Measurements from ENCODE around the gene DPCD.
A peak's percentile ranks its signal among the peaks of the same experiment; 100 is the strongest.
"Not testable (repeated sequence)": the region's sequence is repeated elsewhere in the genome, so short reads cannot be mapped to it uniquely, and the experiment has no call there.

DPCD gene

DNA sequence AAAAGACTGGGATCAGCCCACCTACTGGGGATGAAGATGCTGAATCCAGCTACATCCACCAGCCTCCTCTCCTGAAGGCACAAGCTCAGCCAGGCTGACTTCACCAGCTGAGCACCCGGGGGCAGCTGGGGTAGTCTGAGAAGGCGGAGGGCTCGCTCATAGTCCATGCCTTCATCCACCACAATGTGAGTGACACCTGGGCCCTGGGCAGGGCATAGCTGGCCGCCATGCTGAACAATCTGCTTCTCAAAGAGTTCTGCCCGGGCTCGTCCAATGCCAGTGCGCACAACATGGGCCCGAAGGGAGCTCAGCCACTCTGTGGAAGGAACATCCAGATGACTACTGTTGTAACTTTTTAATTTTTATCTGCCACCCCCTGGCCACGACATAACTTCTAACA is 2.3 kb upstream of the DPCD start:
- no peak for DNase-seq (ENCODE audit: low read depth, low spot score)

GRCh38 chr10:101588879-101589278 is 758 bp downstream of the DPCD start:
- DNase-seq (ENCODE audit: low read depth, low spot score), result no peak

GRCh38 chr10:101593331-101593730 is 5.2 kb downstream of the DPCD start:
- DNase-seq (ENCODE audit: low read depth, low spot score), result not testable (repeated sequence)

- no peak for DNase-seq (ENCODE audit: low read depth, low spot score)
These were observed 7.7 kb downstream of the DPCD start for GRCh38 chr10:101595591-101596433.

DNA sequence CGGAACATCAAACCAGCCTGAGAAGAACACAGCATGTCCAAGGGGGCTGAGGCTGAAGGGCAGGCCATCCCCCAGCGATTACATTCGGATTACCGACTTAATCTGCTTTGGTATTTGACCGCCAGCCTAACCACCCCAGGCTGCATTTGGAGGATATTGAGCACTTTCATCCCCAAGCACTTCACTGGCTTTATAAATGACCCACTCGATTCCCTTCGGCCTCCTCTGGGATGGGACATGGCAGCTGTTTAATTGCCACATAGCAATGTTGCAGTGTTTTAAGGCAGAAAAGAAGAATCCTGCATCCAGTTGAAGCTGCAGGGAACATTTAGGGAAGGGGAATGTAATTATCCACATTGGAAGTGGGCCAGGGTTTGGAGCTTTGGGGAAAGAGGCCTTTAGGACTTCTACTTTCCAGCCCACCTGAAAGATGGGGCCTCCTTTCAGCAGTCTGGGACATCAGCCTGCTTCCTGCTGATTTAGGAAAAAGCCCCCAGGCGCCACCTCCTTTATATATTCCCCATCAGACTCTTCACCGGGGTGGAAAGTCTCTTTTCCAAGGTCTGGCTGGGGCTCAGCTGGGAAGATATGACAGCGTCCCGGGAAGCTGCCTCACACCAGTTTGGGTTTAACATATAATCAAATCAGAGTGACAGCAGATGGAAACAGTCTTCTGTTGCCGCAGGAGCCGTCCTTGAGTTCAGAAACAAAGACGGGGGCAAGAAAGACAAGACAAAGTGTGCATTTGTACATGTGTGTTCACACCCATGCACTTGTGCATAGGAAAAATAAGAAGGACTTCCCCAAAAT is 9.2 kb downstream of the DPCD start:
- no peak for DNase-seq (ENCODE audit: low read depth, low spot score)

DNA sequence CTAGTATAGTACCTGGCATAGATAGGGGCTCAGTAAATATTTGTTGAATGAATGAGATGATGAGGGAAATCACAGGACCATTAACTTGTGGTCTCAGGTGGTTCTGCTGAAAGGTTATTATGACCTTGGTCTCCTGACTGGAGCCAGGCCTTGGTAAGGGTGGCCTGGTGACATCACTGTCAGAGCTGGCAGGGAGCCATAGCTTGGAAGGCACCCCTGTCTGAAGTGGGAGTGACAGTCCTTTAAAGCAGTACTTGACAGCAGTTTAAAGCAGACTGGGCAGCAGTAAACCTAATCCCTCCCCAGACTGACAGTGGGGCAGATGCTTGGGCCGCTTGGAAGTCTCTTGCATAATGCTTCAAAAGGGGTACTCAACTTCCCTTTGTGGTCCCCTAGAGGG is 13.4 kb downstream of the DPCD start:
- DNase-seq (ENCODE audit: low read depth, low spot score), result no peak

- peak; percentile 28 for DNase-seq (ENCODE audit: low read depth, low spot score)
These were observed 14.8 kb downstream of the DPCD start for GRCh38 chr10:101602761-101603398.

- DNase-seq (ENCODE audit: low read depth, low spot score), result no peak
These were observed 19.0 kb downstream of the DPCD start for GRCh38 chr10:101607124-101607523.

GRCh38 chr10:101609481-101609880 is 21.4 kb downstream of the DPCD start:
- DNase-seq (ENCODE audit: low read depth, low spot score), result no peak

GRCh38 chr10:101611096-101611905 is 23.2 kb downstream of the DPCD start:
- no peak for DNase-seq (ENCODE audit: low read depth, low spot score)

DNA sequence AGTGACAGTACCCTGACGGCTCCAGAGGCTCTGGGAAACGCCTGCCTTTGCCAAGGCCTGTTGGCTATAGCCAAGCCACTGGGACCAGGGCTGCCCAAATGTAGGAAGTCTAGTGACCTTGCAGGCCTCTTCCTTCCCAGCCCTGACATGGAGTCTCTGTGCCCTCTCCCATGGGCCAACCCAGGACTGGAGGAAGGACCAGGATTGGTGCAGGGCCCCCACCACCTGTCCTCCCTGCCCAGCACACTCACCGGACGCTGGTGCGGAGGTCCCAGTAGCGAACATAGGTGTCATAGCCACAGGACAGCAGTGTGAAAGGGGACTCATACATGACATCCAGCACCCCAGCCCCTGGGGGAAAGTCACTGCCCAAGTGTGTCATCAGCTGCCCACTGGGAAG is 24.0 kb downstream of the DPCD start:
- DNase-seq (ENCODE audit: low read depth, low spot score), result no peak

GRCh38 chr10:101612872-101613271 is 24.8 kb downstream of the DPCD start:
- DNase-seq (ENCODE audit: low read depth, low spot score), result no peak

GRCh38 chr10:101613646-101614045 is 25.5 kb downstream of the DPCD start:
- DNase-seq (ENCODE audit: low read depth, low spot score), result no peak

DNA sequence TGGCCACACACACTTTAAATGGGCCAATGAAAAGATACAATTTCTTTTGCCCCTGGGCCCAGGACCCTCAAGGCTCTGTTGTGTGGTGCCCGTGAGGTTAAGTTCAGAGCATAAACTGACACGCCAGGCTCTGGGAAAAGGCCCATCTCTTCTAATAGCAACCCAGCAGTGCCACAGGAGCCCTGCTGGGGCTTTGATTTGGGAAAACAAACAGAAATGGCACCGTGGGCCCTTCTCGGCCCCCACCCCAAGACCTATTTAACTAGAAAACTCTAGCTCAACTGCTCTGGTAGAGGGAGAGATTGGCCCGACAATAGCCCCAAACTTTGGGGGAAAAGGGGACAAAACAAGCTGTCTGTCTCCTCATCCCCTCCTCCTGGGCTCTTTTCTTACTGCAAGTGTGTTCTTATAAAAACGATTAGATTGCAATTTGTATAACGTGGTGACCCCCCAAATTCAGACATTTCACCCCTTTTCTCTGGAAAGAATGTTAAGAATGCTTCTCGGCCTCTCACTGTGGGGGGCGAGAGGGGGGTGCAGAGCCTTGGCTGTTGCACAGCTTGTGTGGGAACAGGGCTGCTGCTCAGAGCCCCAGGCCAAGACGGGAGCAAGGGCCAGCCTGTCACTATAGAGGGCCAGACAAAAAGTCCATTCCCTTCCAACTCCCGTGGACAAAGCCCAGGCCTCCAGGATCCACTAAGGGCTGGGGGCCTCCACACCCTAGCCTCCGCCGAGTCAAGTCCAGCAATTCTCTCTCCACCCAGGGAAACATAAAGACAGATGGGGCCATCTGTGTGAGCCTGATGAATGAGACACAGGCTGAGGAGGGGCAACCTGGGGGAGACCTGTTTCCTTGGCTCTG is 26.8 kb downstream of the DPCD start:
- DNase-seq (ENCODE audit: low read depth, low spot score), result no peak

DNA sequence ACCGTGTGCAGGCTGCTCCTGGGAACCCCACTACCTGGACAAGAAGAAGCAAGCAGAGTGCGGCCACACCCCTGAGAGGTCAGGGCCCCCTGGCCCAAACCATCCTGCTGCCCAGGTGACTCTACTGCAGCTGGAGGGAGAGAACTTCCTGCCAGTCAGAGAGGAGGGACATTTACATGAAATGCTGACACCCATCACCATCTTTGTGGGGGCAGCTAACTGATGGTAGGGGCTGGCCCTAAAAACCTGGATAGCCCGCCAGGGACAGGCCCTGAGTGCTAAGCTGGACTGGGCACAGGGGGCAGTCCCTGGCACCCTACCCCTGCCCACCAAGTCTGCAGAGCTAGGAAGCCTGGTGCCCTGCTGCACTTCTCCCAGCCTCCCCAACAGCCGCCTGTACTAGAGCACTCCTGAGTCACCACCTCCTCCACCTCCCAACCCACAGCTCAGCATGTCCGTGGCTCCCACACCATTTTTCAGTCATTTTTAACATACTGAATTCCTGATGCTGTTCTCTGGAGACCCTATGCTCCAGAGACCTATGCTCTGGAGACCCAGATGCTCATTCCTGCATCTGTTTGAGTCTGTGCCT is 27.5 kb downstream of the DPCD start:
- no peak for DNase-seq (ENCODE audit: low read depth, low spot score)

- DNase-seq (ENCODE audit: low read depth, low spot score), result no peak
These were observed 28.4 kb downstream of the DPCD start for GRCh38 chr10:101616415-101617101.

DNA sequence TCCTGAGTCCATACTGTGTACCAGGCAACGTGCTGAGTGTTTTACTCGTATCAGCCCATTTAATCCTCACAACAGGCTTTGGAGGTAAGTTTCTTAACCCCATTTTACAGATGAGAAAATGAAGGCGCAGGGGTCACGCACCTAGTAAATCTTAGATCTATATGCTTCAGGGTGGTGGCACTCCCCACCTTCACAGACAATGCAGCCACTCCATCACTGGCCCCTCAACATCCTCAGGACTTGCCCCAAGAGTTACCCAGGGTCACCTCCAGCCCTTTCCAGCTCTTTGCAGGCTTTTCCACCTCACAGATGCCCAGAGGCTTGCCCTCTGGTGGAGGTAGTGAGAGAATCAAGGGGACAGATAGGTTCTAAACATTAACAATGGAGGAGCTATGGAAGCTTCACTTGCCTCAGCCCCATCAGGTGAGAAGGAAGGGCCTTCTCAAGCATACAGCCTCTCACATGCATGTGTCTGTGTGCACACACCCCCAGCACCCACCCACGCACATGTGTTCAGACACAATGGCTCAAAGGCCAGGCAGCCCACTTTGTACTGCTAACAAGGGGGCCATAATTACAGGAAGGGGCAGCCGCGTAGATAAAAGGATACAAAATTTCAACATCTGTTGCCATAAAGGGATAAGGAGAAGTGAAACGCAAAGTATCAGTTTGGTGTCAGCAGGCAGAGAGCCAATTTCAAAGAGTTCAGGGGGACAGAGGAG is 29.1 kb downstream of the DPCD start:
- no peak for DNase-seq (ENCODE audit: low read depth, low spot score)

- DNase-seq (ENCODE audit: low read depth, low spot score), result no peak
These were observed 29.9 kb downstream of the DPCD start for GRCh38 chr10:101617824-101618568.
